ENCODE results near the gene HSPA1A. TPM values are rescaled to one million over a fixed set of nuclear protein-coding genes. Genes with fewer than 3 reads are reported as not detected.

HSPA1A gene
- total and polyA plus RNA-seq, 9 of the 15 experiments (the other 6 are each of a cell fraction or from before 2014, with no cell fraction given), result 2.2 to 273 (median 107) TPM

DNA sequence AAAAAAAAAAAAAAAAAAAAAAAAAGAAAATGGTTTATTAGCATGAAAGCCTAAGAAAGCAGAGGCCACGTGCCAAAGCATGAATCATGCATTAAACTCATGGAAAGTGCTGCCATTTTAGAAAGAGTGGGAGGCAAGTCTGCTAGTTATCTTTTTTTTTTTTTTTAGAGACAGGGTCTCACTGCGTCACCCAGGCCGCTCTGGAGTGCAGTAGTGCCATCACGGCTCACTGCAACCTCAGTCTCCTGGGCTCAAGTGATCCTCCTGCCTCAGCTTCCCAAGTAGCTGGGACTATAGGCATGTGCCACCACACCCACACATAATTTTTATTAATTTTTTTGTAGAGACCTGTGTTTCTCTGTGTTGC is 43.4 kb upstream of the HSPA1A start (continued):
- TF ChIP-seq ZNF518B (CRISPR knock-in tag; IDR thresholded peaks at IDR 0.05), result no peak
- no peak for TF ChIP-seq PHB (CRISPR knock-in tag; IDR thresholded peaks at IDR 0.05)
- TF ChIP-seq ARID3A (IDR thresholded peaks at IDR 0.05; ENCODE audit: borderline replicate concordance, low read depth, low read length), result no peak
- 0 out of 2 replicates have a peak, but pooled peaks have one; percentile 13 for TF ChIP-seq MECOM (CRISPR knock-in tag; IDR thresholded peaks at IDR 0.05)
- no peak for TF ChIP-seq TAF1 (IDR thresholded peaks at IDR 0.05; ENCODE audit: control insufficient read depth, extremely low read depth, insufficient read depth, low read length, severe bottlenecking)
- no peak for TF ChIP-seq ILF3 (IDR thresholded peaks at IDR 0.05; ENCODE audit: borderline replicate concordance)
- no peak for TF ChIP-seq PCBP2 (IDR thresholded peaks at IDR 0.05; ENCODE audit: low read depth, low read length, poor library complexity, severe bottlenecking)
- no peak for TF ChIP-seq SLC30A9 (CRISPR knock-in tag; IDR thresholded peaks at IDR 0.05)
- TF ChIP-seq HOXB6 (CRISPR knock-in tag; IDR thresholded peaks at IDR 0.05; ENCODE audit: borderline replicate concordance), result no peak
- no peak for TF ChIP-seq PATZ1 (CRISPR knock-in tag; IDR thresholded peaks at IDR 0.05; ENCODE audit: borderline replicate concordance)
- no peak for TF ChIP-seq PCBP1 (IDR thresholded peaks at IDR 0.05; ENCODE audit: low read depth, low read length, poor library complexity, severe bottlenecking)
- TF ChIP-seq TAF9B (IDR thresholded peaks at IDR 0.05; ENCODE audit: partially characterized antibody), result no peak
